Measurements from ENCODE around the gene CALM3. TPM values are rescaled to one million over a fixed set of nuclear protein-coding genes. Genes with fewer than 3 reads are reported as not detected.

CALM3 gene
- total and polyA plus RNA-seq, 2 donors (not counting 3 experiments of a cell fraction or from before 2014, with no cell fraction given), result 305 to 425 TPM

DNA sequence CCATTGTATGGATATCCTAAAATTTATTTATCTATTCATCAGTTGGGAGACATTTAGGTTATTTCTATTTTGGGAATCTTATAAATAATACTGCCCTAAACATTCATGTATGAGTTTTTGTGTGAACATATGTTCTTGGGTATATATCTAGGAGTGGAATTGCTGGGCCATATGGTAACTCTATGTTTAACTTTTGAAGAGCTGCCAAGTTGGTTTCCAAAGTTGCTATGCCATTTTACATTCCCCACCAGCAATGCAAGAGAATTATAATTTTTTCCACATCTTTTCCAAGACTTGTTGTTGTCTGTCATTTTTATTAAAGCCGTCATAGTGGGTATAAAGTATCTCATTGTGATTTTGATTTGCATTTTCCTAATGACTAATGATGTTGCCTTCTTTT is 48.2 kb upstream of the CALM3 start:
- intact Hi-C loops (cut with micrococcal nuclease), result no loop called here
- Histone ChIP-seq H4K20me1 (replicated peaks; ENCODE audit: control insufficient read depth, extremely low read depth, insufficient read depth, low read length) (no peaks in the 10 kb centered on the region), H3K9me3 (replicated peaks; ENCODE audit: control insufficient read depth, insufficient read depth, low read length) (no peaks in the 10 kb centered on the region), H3K4me2 (ENCODE audit: insufficient read depth, low read length) (no peak overlapping the region), H3K4me1 (ENCODE audit: control insufficient read depth, extremely low read depth, insufficient read depth, low read length) (no peaks in the 10 kb centered on the region), H3K79me2 (ENCODE audit: control insufficient read depth, insufficient read depth, low read length) (no peaks in the 10 kb centered on the region), H3K4me3 (replicated peaks in 1 of 3; ENCODE audit: insufficient read depth in 1 of 3, low read depth in 1 of 3, low read length in 3 of 3) (no peak overlapping the region), H2AFZ (ENCODE audit: low read depth, low read length) (no peak overlapping the region), H3K9me1 (replicated peaks; ENCODE audit: control insufficient read depth, extremely low read depth, insufficient read depth, low read length) (no peaks in the 10 kb centered on the region), H3K9ac (replicated peaks; ENCODE audit: extremely low read depth, insufficient read depth, low read length) (no peak overlapping the region), H3K36me3 (ENCODE audit: control insufficient read depth in 2 of 2, extremely low read depth in 1 of 2, insufficient read depth in 2 of 2, low read length in 2 of 2) (no peaks in the 10 kb centered on the region), H3K27ac (ENCODE audit: insufficient read depth, low read depth, low read length) (no peak overlapping the region), H3K27me3 (ENCODE audit: control insufficient read depth in 2 of 2, insufficient read depth in 2 of 2, low read length in 2 of 2) (peaks cover 2 to 22% of the 10 kb centered on the region in 2 experiments)
- FAIRE-seq (no peak), DNase-seq (ENCODE audit: low read depth, low spot score) (no peak)
- CTCF ChIA-PET, result no interaction called here
- POLR2A ChIA-PET, result no interaction called here
- dilution Hi-C loops (cut with MboI; ENCODE audit: extremely low pct_ligation_motif_present, low sequenced_read_pairs), result no loop called here
- TF ChIP-seq MYC (IDR thresholded peaks at IDR 0.05; ENCODE audit: low read depth, low read length) (no peak), POLR2AphosphoS5 (IDR thresholded peaks at IDR 0.05; ENCODE audit: insufficient read depth, low read depth, low read length) (no peak), MAX (IDR thresholded peaks at IDR 0.05; ENCODE audit: insufficient read depth, insufficient read length) (no peak), POLR2A (IDR thresholded peaks at IDR 0.05; ENCODE audit: low read depth, low read length) (no peak), FOS (IDR thresholded peaks at IDR 0.05; ENCODE audit: borderline replicate concordance, insufficient read depth, low read length) (no peak), EZH2 (IDR thresholded peaks at IDR 0.05; ENCODE audit: borderline replicate concordance, low read depth, low read length, severe bottlenecking) (no peak)
- BruUV-seq (replicated peaks), result no TSS peak

DNA sequence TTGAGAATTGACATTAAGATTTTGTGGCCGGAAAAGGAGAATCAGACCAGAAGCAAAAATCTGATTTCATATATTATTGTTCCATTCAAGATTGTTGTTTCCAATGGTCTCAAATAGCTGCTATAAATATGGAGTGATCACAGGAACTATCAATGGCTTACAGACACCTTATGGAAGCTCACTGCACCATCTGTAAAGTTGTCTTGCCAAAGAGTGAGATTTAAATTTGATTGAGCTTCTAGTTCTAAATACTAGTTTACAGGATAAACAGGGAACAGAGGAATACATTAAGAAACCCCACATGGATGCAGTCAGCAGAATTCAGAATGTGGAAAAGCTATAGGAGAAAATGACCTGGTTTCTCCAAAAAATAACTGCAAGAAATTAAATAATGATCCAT is 47.0 kb upstream of the CALM3 start:
- Histone ChIP-seq H3K9ac (replicated peaks; ENCODE audit: extremely low read depth, insufficient read depth, low read length) (no peak overlapping the region), H3K9me3 (replicated peaks; ENCODE audit: control insufficient read depth, insufficient read depth, low read length) (no peaks in the 10 kb centered on the region), H4K20me1 (replicated peaks; ENCODE audit: control insufficient read depth, extremely low read depth, insufficient read depth, low read length) (no peaks in the 10 kb centered on the region), H3K27ac (ENCODE audit: insufficient read depth, low read depth, low read length) (no peak overlapping the region), H3K27me3 (ENCODE audit: control insufficient read depth in 2 of 2, insufficient read depth in 2 of 2, low read length in 2 of 2) (peaks cover 2 to 22% of the 10 kb centered on the region in 2 experiments), H3K36me3 (ENCODE audit: control insufficient read depth in 2 of 2, extremely low read depth in 1 of 2, insufficient read depth in 2 of 2, low read length in 2 of 2) (no peaks in the 10 kb centered on the region), H2AFZ (ENCODE audit: low read depth, low read length) (no peak overlapping the region), H3K4me2 (ENCODE audit: insufficient read depth, low read length) (no peak overlapping the region), H3K4me3 (replicated peaks in 1 of 3; ENCODE audit: insufficient read depth in 1 of 3, low read depth in 1 of 3, low read length in 3 of 3) (no peak overlapping the region), H3K4me1 (ENCODE audit: control insufficient read depth, extremely low read depth, insufficient read depth, low read length) (no peaks in the 10 kb centered on the region), H3K9me1 (replicated peaks; ENCODE audit: control insufficient read depth, extremely low read depth, insufficient read depth, low read length) (no peaks in the 10 kb centered on the region), H3K79me2 (ENCODE audit: control insufficient read depth, insufficient read depth, low read length) (no peaks in the 10 kb centered on the region)
- FAIRE-seq (no peak), DNase-seq (ENCODE audit: low read depth, low spot score) (no peak)
- TF ChIP-seq JUN (IDR thresholded peaks at IDR 0.05; ENCODE audit: borderline replicate concordance, insufficient read depth, insufficient read length, low read depth) (no peak), MYC (IDR thresholded peaks at IDR 0.05; ENCODE audit: low read depth, low read length) (no peak), MAX (IDR thresholded peaks at IDR 0.05; ENCODE audit: insufficient read depth, insufficient read length) (no peak), POLR2AphosphoS5 (IDR thresholded peaks at IDR 0.05; ENCODE audit: insufficient read depth, low read depth, low read length) (no peak), CTCF (IDR thresholded peaks at IDR 0.05; ENCODE audit: extremely low read depth in 1 of 2, insufficient read depth in 1 of 2, low read depth in 1 of 2, low read length in 2 of 2) (no peak), EZH2 (IDR thresholded peaks at IDR 0.05; ENCODE audit: borderline replicate concordance, low read depth, low read length, severe bottlenecking) (no peak)
- dilution Hi-C loops (cut with MboI; ENCODE audit: extremely low pct_ligation_motif_present, low sequenced_read_pairs) (no loop called here), intact Hi-C loops (cut with micrococcal nuclease) (no loop called here)
- ChIA-PET POLR2A (no interaction called here), CTCF (interaction anchor here (1.0 to 1.5 kb wide), 4 partner anchors 8 to 17 kb away, joined by 3 to 8 read pairs (median 6); no protein-coding TSS in a partner anchor)
- no TSS peak for BruUV-seq (replicated peaks)
